ELR (cell line): ENCODE results near the gene CRHR1.

Experiments
- DNase-seq: peaks from one replicate; pipeline ENCODE4 v3.0.0-alpha.2; 2015; ENCODE audit warnings: low read depth

The CRHR1 gene

GRCh38 chr17:45790296-45790922, 6.3 kb downstream of the CRHR1 start:
- no peak for DNase-seq

GRCh38 chr17:45791041-45791582, 7.0 kb downstream of the CRHR1 start:
- no peak for DNase-seq

- DNase-seq = no peak
These were observed 7.8 kb downstream of the CRHR1 start for GRCh38 chr17:45791935-45792334.

- no peak for DNase-seq
These were observed 8.3 kb downstream of the CRHR1 start for GRCh38 chr17:45792437-45792836.

GRCh38 chr17:45792995-45793755, 9.1 kb downstream of the CRHR1 start:
- no peak for DNase-seq

- no peak for DNase-seq
These were observed 9.9 kb downstream of the CRHR1 start for GRCh38 chr17:45793999-45794540.

GRCh38 chr17:45794840-45795239, 10.7 kb downstream of the CRHR1 start:
- peak; percentile 20 for DNase-seq

- DNase-seq = no peak
These were observed 16.7 kb downstream of the CRHR1 start for GRCh38 chr17:45800816-45801215.

GRCh38 chr17:45801421-45801820, 17.3 kb downstream of the CRHR1 start:
- no peak for DNase-seq

- no peak for DNase-seq
These were observed 24.7 kb downstream of the CRHR1 start for GRCh38 chr17:45808845-45809244.

GRCh38 chr17:45809499-45809898, 25.4 kb downstream of the CRHR1 start:
- no peak for DNase-seq

GRCh38 chr17:45812102-45812501, 28.0 kb downstream of the CRHR1 start:
- DNase-seq = peak; percentile 42

- DNase-seq = peak; percentile 36
These were observed 29.1 kb downstream of the CRHR1 start for GRCh38 chr17:45813048-45813725.

- no peak for DNase-seq
These were observed 30.8 kb downstream of the CRHR1 start for GRCh38 chr17:45814622-45815606.

- no peak for DNase-seq
These were observed 31.6 kb downstream of the CRHR1 start for GRCh38 chr17:45815752-45816151.

GRCh38 chr17:45818041-45818440, 33.9 kb downstream of the CRHR1 start:
- no peak for DNase-seq

- DNase-seq = no peak
These were observed 34.6 kb downstream of the CRHR1 start for GRCh38 chr17:45818699-45819098.

GRCh38 chr17:45819632-45820031, 35.5 kb downstream of the CRHR1 start:
- no peak for DNase-seq

- no peak for DNase-seq
These were observed 36.1 kb downstream of the CRHR1 start for GRCh38 chr17:45820052-45820780.

GRCh38 chr17:45821147-45821546, 37.0 kb downstream of the CRHR1 start:
- no peak for DNase-seq

GRCh38 chr17:45823598-45823997, 39.5 kb downstream of the CRHR1 start:
- DNase-seq = no peak
